Breast epithelium (tissue), 4 donors: ENCODE results near the gene TKT. TPM values are rescaled to one million over a fixed set of nuclear protein-coding genes. Genes with fewer than 3 reads are reported as not detected.

ENCODE experiments used
- DNase-seq, 2 donors: peaks; one replicate each; pipeline ENCODE4 v3.0.0-alpha.2; 2019; ENCODE audit warnings: low spot score in 2 of 2
- H3K27ac ChIP-seq, 2 donors: fragments of 200-600 bp; sonication (generic) in 1 of 2; one replicate each; pipeline ENCODE4 v1.5.1; 2016 to 2019; ENCODE audit warnings: mild to moderate bottlenecking in 1 of 2
- H3K27me3 ChIP-seq, 2 donors: fragments of 200-600 bp; sonication (generic) in 1 of 2; one replicate each; pipeline versions ENCODE4 v1.5.1 to v1.6.0; 2017 to 2019; ENCODE audit warnings: control low read depth in 1 of 2, mild to moderate bottlenecking in 1 of 2
- H3K36me3 ChIP-seq: fragments of 200-600 bp; one replicate; pipeline ENCODE4 v1.5.1; 2019
- H3K4me1 ChIP-seq, 2 donors: fragments of 200-600 bp; sonication (generic); one replicate each; pipeline ENCODE4 v1.5.1; 2016 to 2019; ENCODE audit warnings: control low read depth in 1 of 2
- H3K4me3 ChIP-seq, 3 donors: fragments of 200-600 bp; sonication (generic); 1 replicate in 2 of 3; 2 replicates in 1 of 3; pipeline ENCODE4 v1.5.1; 2016 to 2019; ENCODE audit warnings: mild to moderate bottlenecking in 3 of 3, moderate library complexity in 2 of 3
- H3K9me3 ChIP-seq, 2 donors: fragments of 200-600 bp; sonication (generic) in 1 of 2; one replicate each; pipeline ENCODE4 v1.5.1; 2016 to 2019; ENCODE audit warnings: control low read depth in 1 of 2
- CTCF ChIP-seq, 3 donors: fragments of 450-650 bp; IDR thresholded peaks; one replicate each; pipeline ENCODE4 v1.5.1; 2016 to 2017; ENCODE audit warnings: antibody characterized with exemption in 3 of 3, mild to moderate bottlenecking in 3 of 3, moderate library complexity in 3 of 3
- POLR2A ChIP-seq: fragments of 450-650 bp; IDR thresholded peaks from one replicate; pipeline ENCODE4 v1.6.1; 2016; ENCODE audit warnings: antibody characterized with exemption, mild to moderate bottlenecking, moderate library complexity
- POLR2AphosphoS5 ChIP-seq, 3 donors: sonication (generic); formaldehyde crosslinking; IDR thresholded peaks; one replicate each; pipeline ENCODE4 v1.6.1; 2017; ENCODE audit warnings: antibody characterized with exemption in 3 of 3
- intact Hi-C: fragments of 100-400 bp; cut with DNase I; formaldehyde crosslinking; loops from one replicate; pipeline ENCODE4 v1.15.1; 2023; ENCODE audit warnings: low total_unique reads
- total RNA-seq, 3 donors: library from RNA; depleted of rRNA; stranded (reverse); fragments of >200 nt; gene quantifications; one replicate each; pipeline ENCODE4 v1.1.0, GENCODE V29; 2016

The TKT gene
- total RNA-seq, 3 donors from 2014 or later = 130 to 273 (median 131) TPM

- Histone ChIP-seq H3K27me3 (no peaks in the 10 kb centered on the region), H3K36me3 (no peaks in the 10 kb centered on the region), H3K4me1 (no peaks in the 10 kb centered on the region), H3K4me3 (no peak overlapping the region), H3K27ac (no peak overlapping the region), H3K9me3 (no peaks in the 10 kb centered on the region)
- DNase-seq = no peak
- intact Hi-C loops = no loop called here
- TF ChIP-seq POLR2AphosphoS5 (IDR thresholded peaks at IDR 0.05) (no peak), CTCF (IDR thresholded peaks at IDR 0.05) (no peak), POLR2A (no peak)
These were observed 12.0 kb downstream of the TKT start for GRCh38 chr3:53243785-53244184.

DNA sequence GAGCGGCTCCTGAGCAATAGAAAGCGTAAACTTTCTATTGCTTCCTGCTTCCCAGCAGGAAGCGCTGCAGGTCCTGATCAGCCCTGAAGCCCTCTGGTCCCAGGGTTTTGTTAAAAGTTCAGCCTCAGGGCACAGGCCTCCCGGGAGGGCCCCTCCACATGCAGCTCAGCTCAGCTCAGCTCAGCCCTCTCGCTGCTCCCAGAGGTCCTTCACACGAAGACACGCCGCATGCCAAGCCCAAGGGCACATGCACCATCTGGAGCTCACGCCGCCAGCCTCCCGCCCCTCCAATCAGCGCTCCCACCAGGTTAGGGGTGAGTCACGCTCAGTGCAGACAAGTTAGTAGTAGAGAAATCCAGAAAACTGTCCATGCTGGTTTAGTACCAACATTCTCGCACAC, 12.7 kb downstream of the TKT start:
- no peaks in the 10 kb centered on the region for H3K36me3 ChIP-seq
- no peak for DNase-seq
- TF ChIP-seq POLR2A (no peak), CTCF (IDR thresholded peaks at IDR 0.05) (no peak), POLR2AphosphoS5 (IDR thresholded peaks at IDR 0.05) (no peak)
- no peak overlapping the region for H3K27ac ChIP-seq
- no peaks in the 10 kb centered on the region for H3K27me3 ChIP-seq
- no peaks in the 10 kb centered on the region for H3K4me1 ChIP-seq
- no peak overlapping the region for H3K4me3 ChIP-seq
- H3K9me3 ChIP-seq = no peaks in the 10 kb centered on the region
- intact Hi-C loops = no loop called here

- intact Hi-C loops = no loop called here
- Histone ChIP-seq H3K27ac (no peak overlapping the region), H3K4me3 (no peak overlapping the region), H3K36me3 (no peaks in the 10 kb centered on the region), H3K27me3 (no peaks in the 10 kb centered on the region), H3K9me3 (no peaks in the 10 kb centered on the region), H3K4me1 (no peaks in the 10 kb centered on the region)
- DNase-seq = no peak
- TF ChIP-seq POLR2A (no peak), CTCF (IDR thresholded peaks at IDR 0.05) (no peak), POLR2AphosphoS5 (IDR thresholded peaks at IDR 0.05) (no peak)
These were observed 13.2 kb downstream of the TKT start for GRCh38 chr3:53242642-53243041.

DNA sequence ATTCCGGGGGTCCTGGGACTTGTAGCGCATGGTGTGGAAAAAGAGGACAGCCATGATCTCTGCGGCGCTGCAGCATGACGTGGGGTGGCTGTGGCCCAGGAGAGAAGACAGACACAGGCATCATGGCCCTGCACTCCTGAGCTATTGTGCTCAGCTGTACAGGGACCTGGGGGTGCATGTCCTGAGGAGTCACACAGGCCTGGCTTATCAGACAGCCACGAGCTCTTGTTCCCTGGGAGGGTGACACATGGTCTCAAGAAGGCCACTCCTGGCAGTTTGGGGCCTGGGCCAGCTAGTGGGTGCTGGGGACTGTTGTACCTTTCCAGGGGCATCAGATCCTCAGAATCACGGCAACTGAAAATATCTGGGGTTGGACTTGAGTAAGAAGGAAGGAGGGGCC, 13.7 kb downstream of the TKT start:
- no peaks in the 10 kb centered on the region for H3K9me3 ChIP-seq
- DNase-seq = no peak
- H3K27ac ChIP-seq = no peak overlapping the region
- no peaks in the 10 kb centered on the region for H3K36me3 ChIP-seq
- intact Hi-C loops = no loop called here
- no peaks in the 10 kb centered on the region for H3K4me1 ChIP-seq
- no peaks in the 10 kb centered on the region for H3K27me3 ChIP-seq
- TF ChIP-seq POLR2AphosphoS5 (IDR thresholded peaks at IDR 0.05) (no peak), POLR2A (no peak), CTCF (IDR thresholded peaks at IDR 0.05) (no peak)
- H3K4me3 ChIP-seq = no peak overlapping the region

- no peaks in the 10 kb centered on the region for H3K4me1 ChIP-seq
These were observed 14.5 kb downstream of the TKT start for GRCh38 chr3:53240989-53241972.

More at GRCh38 chr3:53240989-53241972, 14.5 kb downstream of the TKT start:
- Histone ChIP-seq H3K4me3 (no peak overlapping the region), H3K36me3 (no peaks in the 10 kb centered on the region), H3K9me3 (no peaks in the 10 kb centered on the region), H3K27me3 (no peaks in the 10 kb centered on the region), H3K27ac (no peak overlapping the region)
- intact Hi-C loops = no loop called here
- no peak for DNase-seq
- TF ChIP-seq CTCF (IDR thresholded peaks at IDR 0.05) = no peak
- TF ChIP-seq POLR2A = no peak
- TF ChIP-seq POLR2AphosphoS5 (IDR thresholded peaks at IDR 0.05) = no peak
